Body of pancreas (tissue), 4 donors: ENCODE results near the gene TRNP1.

Experiments used
- CTCF ChIP-seq, 7 experiments: fragments of 450-650 bp in 4 of 7; fragments of 200-600 bp in 3 of 7; sonication (generic) in 3 of 7; IDR thresholded peaks; one replicate each; pipeline ENCODE4 v1.5.1; 2016 to 2019; ENCODE audit warnings: antibody characterized with exemption in 7 of 7
- POLR2A ChIP-seq, 3 donors: fragments of 450-650 bp; IDR thresholded peaks; one replicate each; pipeline ENCODE4 v1.6.1; 2016; ENCODE audit warnings: antibody characterized with exemption in 3 of 3, mild to moderate bottlenecking in 2 of 3

- no peak for TF ChIP-seq CTCF (IDR thresholded peaks at IDR 0.05)
- TF ChIP-seq POLR2A (IDR thresholded peaks at IDR 0.05): no peak
Observed at GRCh38 chr1:26946270-26946669, 47.2 kb upstream of the TRNP1 start.
